Measurements from ENCODE around the gene RIPPLY3.

- TF ChIP-seq POLR2AphosphoS5 (IDR thresholded peaks at IDR 0.05; ENCODE audit: low read depth, low read length), result no peak
- no peak for TF ChIP-seq TAF1 (IDR thresholded peaks at IDR 0.05; ENCODE audit: borderline replicate concordance, insufficient read depth, low read length)
Observed at GRCh38 chr21:36968976-36969375, 37.5 kb upstream of the RIPPLY3 start.

Data from PFSK-1 (cell line).